ENCODE data around the gene ALDOB. TPM values are rescaled to one million over a fixed set of nuclear protein-coding genes. Genes with fewer than 3 reads are reported as not detected.

The ALDOB gene
- total and polyA plus RNA-seq, 4 donors: 0.40 to 5.8 (median 1.8) TPM

DNA sequence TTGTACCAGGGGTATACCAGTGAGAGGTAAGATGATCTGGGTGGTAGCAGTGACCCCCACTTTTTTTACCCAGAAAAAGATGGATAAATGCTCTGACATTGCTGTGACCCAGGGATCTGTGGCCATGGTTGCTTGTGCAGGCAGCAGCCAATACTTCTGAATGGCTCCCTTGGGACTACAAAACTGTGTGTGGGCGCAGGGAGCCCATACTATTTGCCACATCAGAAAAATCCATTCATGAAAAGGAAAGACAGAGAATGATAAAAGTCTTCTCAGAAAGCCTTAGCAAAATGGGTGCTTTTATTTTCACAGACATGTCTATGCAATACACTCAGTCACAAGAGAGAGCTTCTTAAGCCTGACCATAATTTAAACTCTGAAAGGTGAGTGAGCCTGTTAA is 37.3 kb upstream of the ALDOB start:
- Histone ChIP-seq H3K4me1 (ENCODE audit: control insufficient read depth, insufficient read depth, low read length) (no peaks in the 10 kb centered on the region), H3K4me3 (ENCODE audit: low read depth, low read length) (no peak overlapping the region), H3K9me3 (ENCODE audit: control insufficient read depth, insufficient read depth, low read length) (no peaks in the 10 kb centered on the region), H3K27me3 (ENCODE audit: control insufficient read depth, insufficient read depth, low read length) (no peaks in the 10 kb centered on the region), H3K36me3 (ENCODE audit: control insufficient read depth, insufficient read depth, low read length) (peaks cover 21% of the 10 kb centered on the region), H3K27ac (ENCODE audit: low read depth, low read length) (no peak overlapping the region)
- no CpG with 5 or more reads among the region's 1 CpG for WGBS (ENCODE audit: insufficient coverage)
- DNase-seq (ENCODE audit: low read depth in 4 of 6, low spot score in 6 of 6): no peak

GRCh38 chr9:101470929-101471328 is 35.4 kb upstream of the ALDOB start:
- Histone ChIP-seq H3K36me3 (ENCODE audit: control insufficient read depth, insufficient read depth, low read length) (peaks cover 11% of the 10 kb centered on the region), H3K9me3 (ENCODE audit: control insufficient read depth, insufficient read depth, low read length) (no peaks in the 10 kb centered on the region), H3K27me3 (ENCODE audit: control insufficient read depth, insufficient read depth, low read length) (no peaks in the 10 kb centered on the region), H3K4me1 (ENCODE audit: control insufficient read depth, insufficient read depth, low read length) (no peaks in the 10 kb centered on the region), H3K27ac (ENCODE audit: low read depth, low read length) (no peak overlapping the region), H3K4me3 (ENCODE audit: low read depth, low read length) (no peak overlapping the region)
- WGBS (ENCODE audit: insufficient coverage): no CpG with 5 or more reads among the region's 3 CpGs
- no peak for DNase-seq (ENCODE audit: low read depth in 4 of 6, low spot score in 6 of 6)

DNA sequence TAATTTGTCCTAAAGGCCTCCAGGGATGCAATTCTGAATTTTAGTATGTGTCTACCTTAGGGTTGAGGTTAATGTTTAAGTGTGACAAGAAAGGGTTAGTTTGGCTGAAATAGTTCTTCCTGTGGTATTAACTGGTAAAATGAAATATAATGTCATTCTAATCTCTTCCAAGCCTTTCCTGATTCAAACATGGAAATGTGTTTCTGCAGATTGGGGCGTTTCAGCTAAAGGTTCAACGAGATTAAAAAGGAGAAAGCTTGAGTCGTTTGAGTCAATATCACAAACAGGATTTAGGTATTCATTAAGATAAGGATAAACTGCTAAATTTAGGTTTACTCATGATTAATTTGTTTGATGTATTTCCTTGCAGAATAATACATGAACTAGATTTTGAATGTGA is 34.4 kb upstream of the ALDOB start:
- H3K27me3 ChIP-seq (ENCODE audit: control insufficient read depth, insufficient read depth, low read length): no peaks in the 10 kb centered on the region
- H3K27ac ChIP-seq (ENCODE audit: low read depth, low read length): no peak overlapping the region
- H3K4me1 ChIP-seq (ENCODE audit: control insufficient read depth, insufficient read depth, low read length): no peaks in the 10 kb centered on the region
- DNase-seq (ENCODE audit: low read depth in 4 of 6, low spot score in 6 of 6): no peak
- no CpG with 5 or more reads among the region's 3 CpGs for WGBS (ENCODE audit: insufficient coverage)
- H3K36me3 ChIP-seq (ENCODE audit: control insufficient read depth, insufficient read depth, low read length): peaks cover 4% of the 10 kb centered on the region
- no peak overlapping the region for H3K4me3 ChIP-seq (ENCODE audit: low read depth, low read length)
- no peaks in the 10 kb centered on the region for H3K9me3 ChIP-seq (ENCODE audit: control insufficient read depth, insufficient read depth, low read length)

GRCh38 chr9:101469026-101469425 is 33.5 kb upstream of the ALDOB start:
- H3K27me3 ChIP-seq (ENCODE audit: control insufficient read depth, insufficient read depth, low read length): no peaks in the 10 kb centered on the region
- H3K36me3 ChIP-seq (ENCODE audit: control insufficient read depth, insufficient read depth, low read length): peaks cover 4% of the 10 kb centered on the region
- no peaks in the 10 kb centered on the region for H3K9me3 ChIP-seq (ENCODE audit: control insufficient read depth, insufficient read depth, low read length)
- no peaks in the 10 kb centered on the region for H3K4me1 ChIP-seq (ENCODE audit: control insufficient read depth, insufficient read depth, low read length)
- DNase-seq (ENCODE audit: low read depth in 4 of 6, low spot score in 6 of 6): no peak
- H3K4me3 ChIP-seq (ENCODE audit: low read depth, low read length): no peak overlapping the region
- 94% methylated on average over 2 of the region's 2 CpGs for WGBS (ENCODE audit: insufficient coverage)
- H3K27ac ChIP-seq (ENCODE audit: low read depth, low read length): no peak overlapping the region

DNA sequence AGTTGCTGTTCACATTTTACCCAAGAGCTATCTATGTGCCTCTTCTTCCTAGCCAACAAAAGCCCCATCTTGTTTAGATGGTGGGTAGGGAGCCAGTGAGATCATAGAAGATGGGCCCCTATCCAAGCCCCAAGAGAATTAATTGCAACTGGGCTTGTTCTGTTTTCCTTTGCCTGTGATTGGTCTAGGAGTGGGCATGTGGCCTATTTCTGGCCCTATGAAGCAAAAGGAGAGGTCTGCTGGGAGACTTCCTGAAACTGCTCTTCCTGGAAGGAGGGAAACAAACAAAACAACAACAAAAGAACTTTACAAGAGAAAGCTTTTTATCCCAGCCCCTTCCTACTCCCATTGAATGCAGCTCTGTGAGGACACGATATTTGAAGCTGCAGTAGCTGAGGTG is 32.5 kb upstream of the ALDOB start:
- Histone ChIP-seq H3K36me3 (ENCODE audit: control insufficient read depth, insufficient read depth, low read length) (peaks cover 4% of the 10 kb centered on the region), H3K27ac (ENCODE audit: low read depth, low read length) (no peak overlapping the region), H3K4me1 (ENCODE audit: control insufficient read depth, insufficient read depth, low read length) (no peaks in the 10 kb centered on the region), H3K27me3 (ENCODE audit: control insufficient read depth, insufficient read depth, low read length) (no peaks in the 10 kb centered on the region), H3K9me3 (ENCODE audit: control insufficient read depth, insufficient read depth, low read length) (no peaks in the 10 kb centered on the region), H3K4me3 (ENCODE audit: low read depth, low read length) (no peak overlapping the region)
- 50% methylated on average over 1 of the region's 1 CpG for WGBS (ENCODE audit: insufficient coverage)
- peak in 1 of 6 donors; percentile 29 for DNase-seq (ENCODE audit: low read depth in 4 of 6, low spot score in 6 of 6)

DNA sequence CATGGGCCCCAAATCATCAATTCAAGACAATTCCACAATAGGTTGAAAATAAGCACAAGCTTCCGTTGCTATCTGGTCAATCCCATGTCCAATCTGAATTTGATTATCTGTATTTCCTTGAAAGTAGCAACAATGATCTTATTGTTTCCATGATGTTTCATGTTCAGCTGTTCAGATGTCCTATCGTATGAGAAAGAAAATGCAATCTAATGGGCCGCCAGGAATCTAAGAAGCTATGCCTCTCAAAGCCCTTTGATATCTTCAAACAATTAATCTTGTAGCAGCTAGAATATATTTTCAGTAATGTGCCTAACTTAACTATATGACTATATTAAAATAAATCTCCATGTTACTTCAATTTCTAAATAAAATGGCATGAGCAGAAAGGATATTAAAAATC is 32.1 kb upstream of the ALDOB start:
- Histone ChIP-seq H3K36me3 (ENCODE audit: control insufficient read depth, insufficient read depth, low read length) (peaks cover 4% of the 10 kb centered on the region), H3K4me1 (ENCODE audit: control insufficient read depth, insufficient read depth, low read length) (no peaks in the 10 kb centered on the region), H3K4me3 (ENCODE audit: low read depth, low read length) (no peak overlapping the region), H3K9me3 (ENCODE audit: control insufficient read depth, insufficient read depth, low read length) (no peaks in the 10 kb centered on the region), H3K27me3 (ENCODE audit: control insufficient read depth, insufficient read depth, low read length) (no peaks in the 10 kb centered on the region), H3K27ac (ENCODE audit: low read depth, low read length) (no peak overlapping the region)
- no peak for DNase-seq (ENCODE audit: low read depth in 4 of 6, low spot score in 6 of 6)
- WGBS (ENCODE audit: insufficient coverage): no CpG with 5 or more reads among the region's 3 CpGs

DNA sequence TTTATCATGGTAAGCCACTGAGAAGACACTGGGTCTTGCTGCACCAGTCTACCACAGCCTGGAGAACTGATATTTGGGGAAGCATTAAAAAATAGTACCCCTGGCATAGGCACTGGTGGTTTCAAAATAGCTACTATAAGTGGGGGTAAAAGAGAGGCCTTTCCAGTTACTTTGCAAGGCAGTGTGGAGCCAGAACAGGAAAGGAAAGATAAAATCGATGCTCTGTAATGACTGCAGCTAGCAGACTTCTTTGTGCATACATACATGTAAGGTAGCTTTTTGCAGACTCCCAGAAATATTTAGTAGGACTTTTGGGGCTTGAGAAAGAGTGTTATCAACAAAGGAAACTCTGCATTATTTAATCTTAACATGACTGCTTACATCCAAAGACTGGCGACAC is 31.3 kb upstream of the ALDOB start:
- DNase-seq (ENCODE audit: low read depth in 4 of 6, low spot score in 6 of 6): no peak
- no peaks in the 10 kb centered on the region for H3K4me1 ChIP-seq (ENCODE audit: control insufficient read depth, insufficient read depth, low read length)
- H3K36me3 ChIP-seq (ENCODE audit: control insufficient read depth, insufficient read depth, low read length): no peaks in the 10 kb centered on the region
- WGBS (ENCODE audit: insufficient coverage): 100% methylated on average over 1 of the region's 2 CpGs
- no peak overlapping the region for H3K27ac ChIP-seq (ENCODE audit: low read depth, low read length)
- no peak overlapping the region for H3K4me3 ChIP-seq (ENCODE audit: low read depth, low read length)
- no peaks in the 10 kb centered on the region for H3K27me3 ChIP-seq (ENCODE audit: control insufficient read depth, insufficient read depth, low read length)
- H3K9me3 ChIP-seq (ENCODE audit: control insufficient read depth, insufficient read depth, low read length): no peaks in the 10 kb centered on the region

GRCh38 chr9:101465326-101465915 is 29.8 kb upstream of the ALDOB start:
- WGBS (ENCODE audit: insufficient coverage): no CpG with 5 or more reads among the region's 6 CpGs
- H3K27me3 ChIP-seq (ENCODE audit: control insufficient read depth, insufficient read depth, low read length): no peaks in the 10 kb centered on the region
- no peak overlapping the region for H3K4me3 ChIP-seq (ENCODE audit: low read depth, low read length)
- H3K27ac ChIP-seq (ENCODE audit: low read depth, low read length): no peak overlapping the region
- no peaks in the 10 kb centered on the region for H3K9me3 ChIP-seq (ENCODE audit: control insufficient read depth, insufficient read depth, low read length)
- H3K36me3 ChIP-seq (ENCODE audit: control insufficient read depth, insufficient read depth, low read length): no peaks in the 10 kb centered on the region
- H3K4me1 ChIP-seq (ENCODE audit: control insufficient read depth, insufficient read depth, low read length): no peaks in the 10 kb centered on the region
- peak in 2 of 6 donors; percentile 18 to 38 for DNase-seq (ENCODE audit: low read depth in 4 of 6, low spot score in 6 of 6)

DNA sequence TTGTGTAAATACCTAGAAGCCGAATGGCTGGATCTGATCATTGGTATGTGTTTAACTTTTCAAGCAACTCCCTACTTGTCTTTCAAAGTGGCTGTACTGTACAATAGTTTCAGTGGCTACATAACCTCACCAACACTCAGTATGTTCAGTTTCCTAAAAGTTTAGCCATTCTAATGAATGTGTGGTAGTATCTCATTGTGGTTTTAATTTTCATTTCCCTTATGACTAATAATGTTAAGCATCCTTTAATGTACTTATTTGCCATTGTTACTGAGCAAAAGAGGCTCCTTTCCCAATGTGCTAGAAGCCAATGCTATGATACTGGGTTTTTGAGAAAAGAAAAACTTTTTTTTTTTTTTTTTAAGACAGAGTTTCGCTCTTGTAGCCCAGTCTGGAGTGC is 27.8 kb upstream of the ALDOB start:
- DNase-seq (ENCODE audit: low read depth in 4 of 6, low spot score in 6 of 6): no peak
- Histone ChIP-seq H3K27me3 (ENCODE audit: control insufficient read depth, insufficient read depth, low read length) (no peaks in the 10 kb centered on the region), H3K4me3 (ENCODE audit: low read depth, low read length) (no peak overlapping the region), H3K9me3 (ENCODE audit: control insufficient read depth, insufficient read depth, low read length) (no peaks in the 10 kb centered on the region), H3K4me1 (ENCODE audit: control insufficient read depth, insufficient read depth, low read length) (no peaks in the 10 kb centered on the region), H3K27ac (ENCODE audit: low read depth, low read length) (no peak overlapping the region), H3K36me3 (ENCODE audit: control insufficient read depth, insufficient read depth, low read length) (no peaks in the 10 kb centered on the region)
- WGBS (ENCODE audit: insufficient coverage): no CpG with 5 or more reads among the region's 2 CpGs

DNA sequence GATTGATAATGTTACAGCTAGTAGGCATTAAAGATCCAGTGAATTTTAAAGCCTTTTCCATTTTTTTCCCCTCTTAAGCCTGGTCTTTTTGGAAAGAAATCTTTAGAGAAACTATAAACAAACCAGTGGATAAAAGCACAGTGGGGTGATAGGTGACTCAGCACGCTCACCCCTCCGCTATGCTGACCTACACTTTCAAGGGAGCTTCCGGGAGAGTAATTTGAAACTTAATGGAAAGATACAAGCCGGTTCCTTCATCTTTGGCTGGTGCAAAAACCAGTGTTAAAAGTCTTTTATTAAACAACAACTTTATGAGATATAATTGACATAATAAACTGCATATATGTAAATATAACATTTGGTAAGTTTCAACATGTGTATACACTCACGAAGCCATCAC is 27.0 kb upstream of the ALDOB start:
- no peak for DNase-seq (ENCODE audit: low read depth in 4 of 6, low spot score in 6 of 6)
- no peaks in the 10 kb centered on the region for H3K36me3 ChIP-seq (ENCODE audit: control insufficient read depth, insufficient read depth, low read length)

More for the DNA sequence above, 27.0 kb upstream of the ALDOB start:
- Histone ChIP-seq H3K4me3 (ENCODE audit: low read depth, low read length) (no peak overlapping the region), H3K9me3 (ENCODE audit: control insufficient read depth, insufficient read depth, low read length) (no peaks in the 10 kb centered on the region), H3K4me1 (ENCODE audit: control insufficient read depth, insufficient read depth, low read length) (no peaks in the 10 kb centered on the region), H3K27ac (ENCODE audit: low read depth, low read length) (no peak overlapping the region), H3K27me3 (ENCODE audit: control insufficient read depth, insufficient read depth, low read length) (no peaks in the 10 kb centered on the region)
- WGBS (ENCODE audit: insufficient coverage): no CpG with 5 or more reads among the region's 5 CpGs

All from spinal cord (tissue), 10 donors.